Vagina (tissue), 2 donors: ENCODE data around the gene NACAD.
A peak's percentile ranks its signal among the peaks of the same experiment; 100 is the strongest.

Experiments
- POLR2A ChIP-seq, 2 donors: fragments of 450-650 bp; IDR thresholded peaks; one replicate each; pipeline ENCODE4 v1.6.1; 2017; ENCODE audit warnings: antibody characterized with exemption in 2 of 2, mild to moderate bottlenecking in 2 of 2, moderate library complexity in 2 of 2
- POLR2AphosphoS5 ChIP-seq, 2 donors: sonication (generic); formaldehyde crosslinking; IDR thresholded peaks; one replicate each; pipeline ENCODE4 v1.9.0; 2017; ENCODE audit warnings: antibody characterized with exemption in 2 of 2, mild to moderate bottlenecking in 2 of 2, low read depth in 1 of 2; ENCODE audit not compliant: insufficient read depth in 1 of 2
- TF ChIP-seq, protein P1 (sequence below), 3 experiments: fragments of 450-650 bp in 2 of 3; fragments of 200-600 bp in 1 of 3; sonication (generic) in 1 of 3; IDR thresholded peaks; one replicate each; pipeline ENCODE4 v1.5.1; 2017 to 2019; ENCODE audit warnings: antibody characterized with exemption in 3 of 3, mild to moderate bottlenecking in 2 of 3, moderate library complexity in 2 of 3

DNA sequence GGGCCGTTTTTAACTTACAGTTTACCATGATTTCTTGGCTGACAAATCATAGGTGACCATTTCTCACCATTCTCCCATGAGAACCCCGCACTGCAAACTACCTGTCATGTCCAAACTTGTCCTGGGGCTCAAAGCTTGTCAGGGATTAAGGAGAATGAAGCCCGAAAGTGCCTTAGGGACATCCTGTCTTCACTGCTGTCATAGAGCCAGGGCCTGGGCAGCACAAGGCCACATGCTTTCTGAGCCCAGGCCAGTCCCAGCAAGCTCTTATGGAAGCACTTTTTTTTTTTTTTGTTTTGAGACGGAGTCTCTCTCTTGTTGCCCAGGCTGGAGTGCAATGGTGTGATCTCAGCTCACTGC lies 54.9 kb downstream of the NACAD start:
- TF ChIP-seq, protein P1, sequence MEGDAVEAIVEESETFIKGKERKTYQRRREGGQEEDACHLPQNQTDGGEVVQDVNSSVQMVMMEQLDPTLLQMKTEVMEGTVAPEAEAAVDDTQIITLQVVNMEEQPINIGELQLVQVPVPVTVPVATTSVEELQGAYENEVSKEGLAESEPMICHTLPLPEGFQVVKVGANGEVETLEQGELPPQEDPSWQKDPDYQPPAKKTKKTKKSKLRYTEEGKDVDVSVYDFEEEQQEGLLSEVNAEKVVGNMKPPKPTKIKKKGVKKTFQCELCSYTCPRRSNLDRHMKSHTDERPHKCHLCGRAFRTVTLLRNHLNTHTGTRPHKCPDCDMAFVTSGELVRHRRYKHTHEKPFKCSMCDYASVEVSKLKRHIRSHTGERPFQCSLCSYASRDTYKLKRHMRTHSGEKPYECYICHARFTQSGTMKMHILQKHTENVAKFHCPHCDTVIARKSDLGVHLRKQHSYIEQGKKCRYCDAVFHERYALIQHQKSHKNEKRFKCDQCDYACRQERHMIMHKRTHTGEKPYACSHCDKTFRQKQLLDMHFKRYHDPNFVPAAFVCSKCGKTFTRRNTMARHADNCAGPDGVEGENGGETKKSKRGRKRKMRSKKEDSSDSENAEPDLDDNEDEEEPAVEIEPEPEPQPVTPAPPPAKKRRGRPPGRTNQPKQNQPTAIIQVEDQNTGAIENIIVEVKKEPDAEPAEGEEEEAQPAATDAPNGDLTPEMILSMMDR (IDR thresholded peaks at IDR 0.05) = no peak
- TF ChIP-seq POLR2AphosphoS5 (IDR thresholded peaks at IDR 0.05; ENCODE audit: insufficient read depth in 1 of 2, low read depth in 1 of 2) (peak in 1 of 2 donors; percentile 15), POLR2A (IDR thresholded peaks at IDR 0.05) (no peak)
